Caco-2 (cell line): ENCODE data around the gene GDF15. TPM values are rescaled to one million over a fixed set of nuclear protein-coding genes. Genes with fewer than 3 reads are reported as not detected.

Experiments
- BruUV-seq: library from RNA; stranded (reverse); fragments of 400-500 nt; replicated peaks from 2 replicates; lab custom pipeline; 2021; lab: Mats Ljungman, UMichigan
- CTCF ChIA-PET: fragments of 300-600 bp; sonication (Branson Sonifier 250); formaldehyde crosslinking; loops from one replicate; lab custom pipeline; 2022; ENCODE audit warnings: antibody characterized with exemption; lab: Charles Lee
- POLR2A ChIA-PET: fragments of 300-600 bp; sonication (Branson Sonifier 250); formaldehyde crosslinking; loops from one replicate; lab custom pipeline; 2022; ENCODE audit warnings: antibody characterized with exemption; lab: Charles Lee
- DNase-seq, 2 experiments: peaks; one replicate each; pipeline versions ENCODE4 v3.0.0 to v3.0.0-alpha.2; 2020 to 2022
- H3K27me3 ChIP-seq: replicated peaks from 2 replicates; pipeline ENCODE4 v1.6.0; 2011; ENCODE audit warnings: low read length; ENCODE audit not compliant: control insufficient read depth, insufficient read depth
- H3K36me3 ChIP-seq: 2 replicates; pipeline ENCODE4 v1.5.1; 2011; ENCODE audit warnings: low read length; ENCODE audit not compliant: control insufficient read depth, insufficient read depth
- H3K4me1 ChIP-seq: fragments of 250-450 bp; sonication (Bioruptor Pico); 2 replicates; pipeline ENCODE4 v1.5.1; 2020; ENCODE audit warnings: mild to moderate bottlenecking
- H3K4me3 ChIP-seq: 2 replicates; pipeline ENCODE4 v1.5.1; 2011; ENCODE audit warnings: low read depth, mild to moderate bottlenecking, control low read depth, low read length
- H3K9me3 ChIP-seq: fragments of 250-450 bp; sonication (Bioruptor Pico); 2 replicates; pipeline ENCODE4 v1.5.1; 2020; ENCODE audit warnings: mild to moderate bottlenecking, moderate library complexity
- H3K27ac Mint-ChIP-seq: one replicate; pipeline ENCODE4 v1.8.0; 2022; ENCODE audit warnings: mixed read lengths; ENCODE audit not compliant: unreplicated experiment
- H3K27me3 Mint-ChIP-seq: one replicate; pipeline ENCODE4 v1.8.0; 2022; ENCODE audit warnings: mixed read lengths; ENCODE audit not compliant: insufficient read depth, unreplicated experiment
- H3K36me3 Mint-ChIP-seq: one replicate; pipeline ENCODE4 v1.8.0; 2022; ENCODE audit warnings: mild to moderate bottlenecking, mixed read lengths; ENCODE audit not compliant: insufficient read depth, unreplicated experiment
- H3K4me1 Mint-ChIP-seq: one replicate; pipeline ENCODE4 v1.8.0; 2022; ENCODE audit warnings: low read depth, mixed read lengths; ENCODE audit not compliant: unreplicated experiment
- H3K4me3 Mint-ChIP-seq: one replicate; pipeline ENCODE4 v1.8.0; 2022; ENCODE audit warnings: mild to moderate bottlenecking, moderate library complexity, mixed read lengths; ENCODE audit not compliant: unreplicated experiment
- H3K9me3 Mint-ChIP-seq: one replicate; pipeline ENCODE4 v1.8.0; 2022; ENCODE audit warnings: mixed read lengths; ENCODE audit not compliant: unreplicated experiment
- intact Hi-C: fragments of 100-400 bp; cut with micrococcal nuclease; formaldehyde crosslinking; loops from one replicate; pipeline ENCODE4 v1.10.0; 2022; ENCODE audit not compliant: unreplicated experiment
- total RNA-seq: library from RNA; stranded (reverse); gene quantifications from 2 replicates; pipeline ENCODE4 v1.2.3, GENCODE V29; 2022
- TF ChIP-seq, protein P1 (sequence below), 2 experiments: fragments of 200-600 bp in 1 of 2; IDR thresholded peaks; 1 replicate in 1 of 2; 2 replicates in 1 of 2; pipeline versions ENCODE4 v1.5.1 to v1.8.0; 2011 to 2022; ENCODE audit warnings: antibody characterized with exemption in 1 of 2, control low read depth in 1 of 2, inconsistent platforms in 1 of 2, low read depth in 1 of 2, low read length in 1 of 2, mild to moderate bottlenecking in 1 of 2, moderate library complexity in 1 of 2; ENCODE audit not compliant: insufficient read depth in 1 of 2, severe bottlenecking in 1 of 2, unreplicated experiment in 1 of 2

The GDF15 gene
- total RNA-seq, 1 experiment from 2014 or later = 56.1 TPM

DNA sequence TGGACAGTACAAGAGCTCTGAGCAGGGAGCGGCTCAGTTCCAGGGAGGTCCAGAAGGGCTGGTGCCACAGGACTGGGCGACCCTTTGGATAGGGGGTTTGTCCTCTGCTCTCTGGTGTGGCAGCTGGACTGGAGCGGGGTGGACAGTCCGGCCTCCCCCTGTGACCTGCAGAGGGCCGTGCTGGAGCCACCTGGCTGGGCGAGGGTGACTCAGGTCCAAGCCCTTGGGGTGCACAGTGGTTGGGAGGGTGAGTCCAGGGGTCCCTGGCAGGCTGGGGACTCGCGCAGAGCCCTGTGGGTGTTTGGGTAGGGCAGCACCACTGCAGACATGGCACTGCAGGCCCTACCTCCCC, 40.4 kb downstream of the GDF15 start:
- ChIA-PET POLR2A (no interaction called here), CTCF (no interaction called here)
- Histone ChIP-seq H3K36me3 (no peaks in the 10 kb centered on the region), H3K4me3 (no peak overlapping the region), H3K9me3 (no peaks in the 10 kb centered on the region), H3K4me1 (peaks cover 11% of the 10 kb centered on the region), H3K27me3 (no peaks in the 10 kb centered on the region)
- no peak overlapping the region for H3K27ac Mint-ChIP-seq
- no TSS peak for BruUV-seq
- intact Hi-C loops = no loop called here
- no peaks in the 10 kb centered on the region for H3K9me3 Mint-ChIP-seq
- peaks cover 7% of the 10 kb centered on the region for H3K4me1 Mint-ChIP-seq
- no peaks in the 10 kb centered on the region for H3K27me3 Mint-ChIP-seq
- peaks cover 7% of the 10 kb centered on the region for H3K36me3 Mint-ChIP-seq
- no peak overlapping the region for H3K4me3 Mint-ChIP-seq
- TF ChIP-seq, protein P1, sequence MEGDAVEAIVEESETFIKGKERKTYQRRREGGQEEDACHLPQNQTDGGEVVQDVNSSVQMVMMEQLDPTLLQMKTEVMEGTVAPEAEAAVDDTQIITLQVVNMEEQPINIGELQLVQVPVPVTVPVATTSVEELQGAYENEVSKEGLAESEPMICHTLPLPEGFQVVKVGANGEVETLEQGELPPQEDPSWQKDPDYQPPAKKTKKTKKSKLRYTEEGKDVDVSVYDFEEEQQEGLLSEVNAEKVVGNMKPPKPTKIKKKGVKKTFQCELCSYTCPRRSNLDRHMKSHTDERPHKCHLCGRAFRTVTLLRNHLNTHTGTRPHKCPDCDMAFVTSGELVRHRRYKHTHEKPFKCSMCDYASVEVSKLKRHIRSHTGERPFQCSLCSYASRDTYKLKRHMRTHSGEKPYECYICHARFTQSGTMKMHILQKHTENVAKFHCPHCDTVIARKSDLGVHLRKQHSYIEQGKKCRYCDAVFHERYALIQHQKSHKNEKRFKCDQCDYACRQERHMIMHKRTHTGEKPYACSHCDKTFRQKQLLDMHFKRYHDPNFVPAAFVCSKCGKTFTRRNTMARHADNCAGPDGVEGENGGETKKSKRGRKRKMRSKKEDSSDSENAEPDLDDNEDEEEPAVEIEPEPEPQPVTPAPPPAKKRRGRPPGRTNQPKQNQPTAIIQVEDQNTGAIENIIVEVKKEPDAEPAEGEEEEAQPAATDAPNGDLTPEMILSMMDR (IDR thresholded peaks at IDR 0.05; ENCODE audit: insufficient read depth in 1 of 2, low read depth in 1 of 2, low read length in 1 of 2, severe bottlenecking in 1 of 2, unreplicated experiment in 1 of 2) = no peak
- DNase-seq = no peak

DNA sequence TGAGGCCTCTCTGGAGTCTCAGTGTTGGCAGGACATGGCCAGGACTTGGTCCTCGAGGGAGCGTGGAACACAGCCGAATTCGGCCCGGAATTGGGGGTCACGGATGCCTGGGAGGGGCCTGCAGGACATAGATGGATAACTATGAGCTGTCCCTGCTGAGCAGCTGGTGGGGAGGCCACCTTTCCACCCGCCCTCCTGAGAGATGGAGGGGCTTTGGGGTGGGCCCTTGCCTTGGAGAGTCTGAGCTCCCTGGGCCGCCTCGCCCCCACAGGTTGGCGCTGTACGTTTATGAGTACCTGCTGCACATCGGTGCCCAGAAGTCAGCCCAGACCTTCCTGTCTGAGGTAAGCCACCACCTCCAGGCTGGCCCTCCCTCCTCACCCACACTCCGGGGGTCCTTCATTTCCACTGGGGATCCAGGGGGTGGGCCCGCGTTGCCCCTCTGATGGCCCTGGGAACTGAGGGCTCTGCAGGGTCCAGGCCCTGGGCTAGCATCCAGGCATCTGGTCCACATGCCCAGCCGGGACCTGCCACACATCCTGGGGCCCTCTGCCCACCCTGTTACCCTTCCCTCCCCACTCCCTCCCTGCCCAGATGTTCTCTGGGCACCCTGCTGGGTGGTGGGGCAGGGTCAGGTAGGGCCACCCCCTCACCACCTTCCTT, 41.3 kb downstream of the GDF15 start:
- H3K27me3 ChIP-seq = no peaks in the 10 kb centered on the region
- H3K9me3 Mint-ChIP-seq = no peaks in the 10 kb centered on the region
- TF ChIP-seq, protein P1 (IDR thresholded peaks at IDR 0.05; ENCODE audit: insufficient read depth in 1 of 2, low read depth in 1 of 2, low read length in 1 of 2, severe bottlenecking in 1 of 2, unreplicated experiment in 1 of 2) = no peak
- H3K36me3 Mint-ChIP-seq = peaks cover 7% of the 10 kb centered on the region
- peaks cover 7% of the 10 kb centered on the region for H3K4me1 Mint-ChIP-seq
- no peak overlapping the region for H3K4me3 ChIP-seq
- H3K9me3 ChIP-seq = no peaks in the 10 kb centered on the region
- DNase-seq = no peak
- H3K4me1 ChIP-seq = peaks cover 8% of the 10 kb centered on the region; the same call in 1 of the 2 replicates
- CTCF ChIA-PET = interaction anchor here (0.5 kb wide), 1 partner anchor 739 kb away, joined by 3 read pairs; the partner anchor contains the start of gene UNC13A
- H3K27ac Mint-ChIP-seq = no peak overlapping the region
- intact Hi-C loops = no loop called here
- no peaks in the 10 kb centered on the region for H3K36me3 ChIP-seq
- no TSS peak for BruUV-seq
- no peak overlapping the region for H3K4me3 Mint-ChIP-seq
- H3K27me3 Mint-ChIP-seq = no peaks in the 10 kb centered on the region
- POLR2A ChIA-PET = no interaction called here

DNA sequence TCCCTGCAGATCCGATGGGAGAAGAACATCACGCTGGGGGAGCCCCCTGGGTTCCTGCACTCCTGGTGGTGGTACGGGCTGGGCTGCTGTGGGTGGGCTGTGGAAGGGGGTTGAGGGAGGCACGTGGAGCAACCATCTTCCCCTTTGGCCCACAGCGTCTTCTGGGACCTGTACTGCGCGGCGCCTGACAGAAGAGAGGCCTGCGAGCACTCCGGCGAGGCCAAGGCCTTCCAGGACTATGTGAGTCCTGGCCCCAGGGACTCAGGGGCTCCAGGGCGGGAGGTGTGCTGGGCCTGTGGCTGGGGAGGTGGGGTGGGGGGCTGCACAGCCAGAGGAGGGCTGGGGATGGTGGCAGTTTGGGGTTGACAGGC, 41.8 kb downstream of the GDF15 start:
- intact Hi-C loops = no loop called here
- no peak overlapping the region for H3K4me3 Mint-ChIP-seq
- no TSS peak for BruUV-seq
- Histone ChIP-seq H3K9me3 (no peaks in the 10 kb centered on the region), H3K4me1 (peaks cover 8% of the 10 kb centered on the region; the same call in 1 of the 2 replicates), H3K27me3 (no peaks in the 10 kb centered on the region), H3K4me3 (no peak overlapping the region), H3K36me3 (no peaks in the 10 kb centered on the region)
- POLR2A ChIA-PET = no interaction called here
- no peaks in the 10 kb centered on the region for H3K9me3 Mint-ChIP-seq
- H3K27ac Mint-ChIP-seq = no peak overlapping the region
- CTCF ChIA-PET = no interaction called here
- H3K4me1 Mint-ChIP-seq = peaks cover 7% of the 10 kb centered on the region
- H3K36me3 Mint-ChIP-seq = peaks cover 7% of the 10 kb centered on the region
- TF ChIP-seq, protein P1 (IDR thresholded peaks at IDR 0.05; ENCODE audit: insufficient read depth in 1 of 2, low read depth in 1 of 2, low read length in 1 of 2, severe bottlenecking in 1 of 2, unreplicated experiment in 1 of 2) = no peak
- H3K27me3 Mint-ChIP-seq = no peaks in the 10 kb centered on the region
- DNase-seq = no peak
